Erythroblast (primary cell): Measurements from ENCODE around the gene TSPAN6.

ENCODE experiments used
- DNase-seq, 2 experiments: peaks; one replicate each; lab custom pipeline; 2025; lab: John Stamatoyannopoulos, UW
- GATA1 ChIP-seq: IDR thresholded peaks from 2 replicates; pipeline ENCODE4 v1.6.1; 2011; ENCODE audit warnings: low read depth, mild to moderate bottlenecking, control low read depth, low read length, moderate library complexity
- POLR2A ChIP-seq: IDR thresholded peaks from 2 replicates; pipeline ENCODE4 v1.6.1; 2011; ENCODE audit warnings: mild to moderate bottlenecking, low read length

The TSPAN6 gene

GRCh38 chrX:100636321-100636991 lies at the start of gene TSPAN6:
TSS of gene TSPAN6 (minus strand) at chrX:100636806. CDS start at chrX:100636694, 112 bp downstream.
- TF ChIP-seq POLR2A, result no peak
- no peak for TF ChIP-seq GATA1
- peak; percentile 86 to 87 for DNase-seq

DNA sequence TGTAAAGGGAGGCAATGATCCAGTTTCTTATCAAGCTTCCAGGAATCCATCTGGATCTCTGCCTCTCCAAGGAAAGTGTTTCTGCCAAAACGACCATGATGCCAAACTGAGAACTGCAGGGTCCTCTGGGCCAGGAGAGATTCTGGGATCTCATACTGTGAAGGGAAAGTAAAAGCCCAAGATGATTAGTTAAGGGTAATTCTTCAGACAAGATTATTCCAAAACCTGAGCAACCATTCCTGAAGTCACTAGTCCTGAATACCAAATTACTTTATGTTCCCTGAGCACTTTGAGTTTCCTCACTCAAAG lies 49.3 kb upstream of the TSPAN6 start:
- TF ChIP-seq GATA1 (no peak), POLR2A (no peak)
- DNase-seq, result no peak

DNA sequence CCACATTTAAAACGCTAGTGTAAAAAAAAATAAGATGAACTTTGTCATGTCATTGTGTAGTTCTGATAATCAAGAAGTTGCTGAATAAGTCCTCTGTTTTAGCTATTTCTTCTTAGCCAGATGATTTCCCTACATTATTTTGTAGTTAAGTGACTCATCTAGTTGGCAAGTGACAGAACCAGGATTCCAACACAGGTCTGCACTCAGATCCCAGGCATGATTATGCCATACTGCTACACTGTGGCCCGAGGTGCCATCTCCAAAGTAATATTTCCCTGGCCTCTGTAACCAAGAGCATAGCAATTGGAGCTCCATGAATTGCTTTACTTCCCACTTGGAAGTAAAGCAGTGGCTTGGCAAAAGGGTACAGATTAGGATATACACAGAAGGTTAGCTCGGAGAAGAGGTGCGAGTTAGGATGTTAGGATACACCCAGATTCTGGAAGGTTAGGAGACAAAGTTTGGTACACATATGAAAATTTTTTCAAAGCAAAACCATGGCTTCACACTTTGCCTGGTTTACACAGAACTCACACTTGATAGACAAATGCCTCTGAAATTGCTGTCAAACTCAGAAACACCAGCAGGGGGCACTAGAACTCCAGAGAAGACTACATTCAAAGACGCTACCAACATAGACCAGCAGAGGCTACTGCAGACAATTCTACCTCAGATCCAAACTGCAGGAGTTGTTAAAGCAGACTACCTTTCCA lies 48.8 kb upstream of the TSPAN6 start:
- no peak for TF ChIP-seq GATA1
- TF ChIP-seq POLR2A, result no peak
- DNase-seq, result peak; percentile 80 to 88

- no peak for TF ChIP-seq POLR2A
- no peak for DNase-seq
Measured at GRCh38 chrX:100682939-100683338, 46.3 kb upstream of the TSPAN6 start.

DNA sequence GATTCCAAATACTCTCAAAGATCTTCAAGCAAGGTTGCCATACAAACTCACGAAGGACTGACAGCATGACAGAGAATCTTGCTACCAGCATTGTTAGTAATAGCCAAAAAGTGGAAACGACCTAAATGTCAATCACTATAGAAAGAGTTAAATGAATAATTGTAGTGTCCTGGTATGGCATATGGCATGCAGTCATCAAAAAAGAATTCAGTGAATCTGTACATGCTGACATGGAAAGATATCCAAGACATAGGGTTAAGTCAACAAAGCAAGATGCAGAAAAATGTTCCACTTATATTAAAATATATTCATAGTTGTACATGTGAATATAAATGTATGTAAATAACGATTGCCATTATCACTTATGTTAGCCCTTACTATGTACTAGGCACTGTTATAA lies 45.0 kb upstream of the TSPAN6 start:
- DNase-seq, result no peak
- TF ChIP-seq GATA1 (no peak), POLR2A (no peak)

GRCh38 chrX:100680756-100681155 lies 44.1 kb upstream of the TSPAN6 start:
- TF ChIP-seq GATA1, result no peak
- no peak for TF ChIP-seq POLR2A
- no peak for DNase-seq

- no peak for DNase-seq
- no peak for TF ChIP-seq GATA1
- TF ChIP-seq POLR2A, result no peak
Measured at GRCh38 chrX:100677611-100678181, 41.1 kb upstream of the TSPAN6 start.

- no peak for TF ChIP-seq GATA1
- TF ChIP-seq POLR2A, result no peak
- peak in 1 of 2 experiments; percentile 10 for DNase-seq
Measured at GRCh38 chrX:100674705-100675104, 38.1 kb upstream of the TSPAN6 start.

GRCh38 chrX:100673397-100673953 lies 36.9 kb upstream of the TSPAN6 start:
- TF ChIP-seq GATA1, result no peak
- TF ChIP-seq POLR2A, result no peak
- no peak for DNase-seq

DNA sequence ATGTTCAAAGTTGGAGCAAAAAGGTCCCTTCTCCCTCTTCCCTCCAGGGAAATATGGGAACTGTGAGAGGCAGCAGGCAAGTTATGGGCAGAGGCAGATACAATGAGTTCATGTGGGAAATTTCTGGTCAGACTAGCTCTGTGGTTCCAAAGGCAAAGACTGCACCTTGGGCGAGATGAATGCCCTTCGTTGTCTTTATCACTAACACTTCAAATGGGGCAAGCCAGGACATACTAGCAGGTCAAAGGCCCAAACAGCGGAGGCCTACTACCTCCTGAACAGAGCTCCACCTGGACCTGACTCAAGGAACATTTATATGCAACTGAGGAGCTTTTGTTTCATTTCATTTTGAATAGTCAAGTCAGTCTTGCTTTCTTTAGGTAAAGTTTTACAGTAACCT lies 36.4 kb upstream of the TSPAN6 start:
- TF ChIP-seq POLR2A, result no peak
- no peak for TF ChIP-seq GATA1
- DNase-seq, result no peak

- DNase-seq, result no peak
- TF ChIP-seq POLR2A, result no peak
- no peak for TF ChIP-seq GATA1
Measured at GRCh38 chrX:100663642-100664041, 27.0 kb upstream of the TSPAN6 start.

DNA sequence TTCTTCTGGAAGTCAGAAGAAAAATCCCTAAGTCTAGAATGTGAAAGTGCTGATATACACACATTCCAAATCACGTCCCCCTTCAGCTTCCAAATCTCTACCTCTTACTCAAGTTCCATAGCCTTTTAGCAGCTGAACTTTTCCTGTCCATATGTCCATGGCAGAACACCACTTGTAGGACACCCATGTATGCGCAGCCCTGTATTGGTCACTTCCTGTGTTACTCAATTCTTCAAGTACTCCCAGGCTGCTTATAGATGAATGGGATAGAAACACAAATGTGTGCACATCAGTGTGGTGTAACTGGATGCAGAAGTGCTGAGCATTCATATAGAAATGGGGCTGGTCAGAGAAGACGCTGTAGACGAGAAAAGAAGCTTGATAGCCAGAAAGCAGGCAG lies 26.2 kb upstream of the TSPAN6 start:
- DNase-seq, result no peak
- TF ChIP-seq POLR2A (no peak), GATA1 (no peak)

- DNase-seq, result no peak
- TF ChIP-seq GATA1 (no peak), POLR2A (no peak)
Measured at GRCh38 chrX:100662170-100662569, 25.6 kb upstream of the TSPAN6 start.
